HG02938 (cell line): ENCODE data around the gene C1orf226.
"Not testable (repeated sequence)": the region's sequence is repeated elsewhere in the genome, so short reads cannot be mapped to it uniquely, and the experiment has no call there.

ENCODE experiments used
- ATAC-seq: cut with Tn5 transposase; IDR thresholded peaks from one replicate; pipeline ENCODE4 v1.9.1; 2021; ENCODE audit warnings: mild to moderate bottlenecking, moderate library complexity; ENCODE audit not compliant: unreplicated experiment

Gene C1orf226

GRCh38 chr1:162404550-162405160, 23.1 kb downstream of the C1orf226 start:
- ATAC-seq = no peak

- ATAC-seq = no peak
These were observed 24.3 kb downstream of the C1orf226 start for GRCh38 chr1:162405800-162406199.

- ATAC-seq = no peak
These were observed 25.3 kb downstream of the C1orf226 start for GRCh38 chr1:162406811-162407210.

- ATAC-seq = no peak
These were observed 26.0 kb downstream of the C1orf226 start for GRCh38 chr1:162407539-162407938.

GRCh38 chr1:162412002-162412401, 30.5 kb downstream of the C1orf226 start, which contains the start of gene SH2D1B:
SH2D1B (minus strand) TSS chr1:162412136; CDS start chr1:162412016, 120 bp downstream.
- no peak for ATAC-seq

- ATAC-seq = no peak
These were observed 34.7 kb downstream of the C1orf226 start for GRCh38 chr1:162416215-162416614.

- no peak for ATAC-seq
These were observed 35.4 kb downstream of the C1orf226 start for GRCh38 chr1:162416909-162417308.

- no peak for ATAC-seq
These were observed 36.1 kb downstream of the C1orf226 start for GRCh38 chr1:162417650-162418049.

GRCh38 chr1:162418584-162418983, 37.1 kb downstream of the C1orf226 start:
- not testable (repeated sequence) for ATAC-seq

GRCh38 chr1:162419450-162419931, 38.0 kb downstream of the C1orf226 start:
- ATAC-seq = not testable (repeated sequence)

GRCh38 chr1:162420120-162420519, 38.6 kb downstream of the C1orf226 start:
- no peak for ATAC-seq

- no peak for ATAC-seq
These were observed 40.0 kb downstream of the C1orf226 start for GRCh38 chr1:162421258-162422164.

- no peak for ATAC-seq
These were observed 41.3 kb downstream of the C1orf226 start for GRCh38 chr1:162422662-162423375.

- no peak for ATAC-seq
These were observed 49.1 kb downstream of the C1orf226 start for GRCh38 chr1:162430583-162430982.

- ATAC-seq = not testable (repeated sequence)
These were observed 51.6 kb downstream of the C1orf226 start for GRCh38 chr1:162432977-162433713.
